Natural killer cell (primary cell): ENCODE measurements around the gene WNK1. TPM values are rescaled to one million over a fixed set of nuclear protein-coding genes. Genes with fewer than 3 reads are reported as not detected.
A peak's percentile ranks its signal among the peaks of the same experiment; 100 is the strongest.

Experiments
- ATAC-seq, 3 donors: fragments of 150-1000 bp in 2 of 3; fragments of 200-7000 bp in 1 of 3; cut with Tn5 transposase; 1 replicate in 1 of 3; 2 replicates in 2 of 3; pipeline ENCODE4 v1.10.0; 2021; ENCODE audit warnings: mild to moderate bottlenecking in 2 of 3, moderate library complexity in 2 of 3
- DNase-seq, 2 donors: peaks; one replicate each; pipeline versions ENCODE4 v3.0.0 to v3.0.0-alpha.2; 2013 to 2021; ENCODE audit warnings: mixed read lengths in 1 of 2
- H3K27ac ChIP-seq: one replicate; pipeline ENCODE4 v1.5.1; 2013; ENCODE audit warnings: mild to moderate bottlenecking, low read length
- H3K27me3 ChIP-seq: one replicate; pipeline ENCODE4 v1.6.1; 2013; ENCODE audit warnings: low read length; ENCODE audit not compliant: control insufficient read depth, insufficient read depth
- H3K36me3 ChIP-seq: one replicate; pipeline ENCODE4 v1.6.1; 2013; ENCODE audit warnings: low read length; ENCODE audit not compliant: control insufficient read depth, insufficient read depth
- H3K4me1 ChIP-seq: one replicate; pipeline ENCODE4 v1.6.1; 2013; ENCODE audit warnings: low read length; ENCODE audit not compliant: control insufficient read depth, insufficient read depth
- H3K4me3 ChIP-seq: one replicate; pipeline ENCODE4 v1.5.1; 2013; ENCODE audit warnings: low read length
- H3K9me3 ChIP-seq: one replicate; pipeline ENCODE4 v1.6.1; 2013; ENCODE audit warnings: low read length; ENCODE audit not compliant: control insufficient read depth, insufficient read depth
- H3K27ac Mint-ChIP-seq, 2 donors: one replicate each; pipeline ENCODE4 v1.8.0; 2022; ENCODE audit warnings: mild to moderate bottlenecking in 2 of 2, mixed read lengths in 2 of 2, moderate library complexity in 1 of 2
- H3K27me3 Mint-ChIP-seq, 2 donors: one replicate each; pipeline ENCODE4 v1.8.0; 2022; ENCODE audit warnings: low read depth in 2 of 2, mixed read lengths in 2 of 2
- H3K36me3 Mint-ChIP-seq: one replicate; pipeline ENCODE4 v1.8.0; 2022; ENCODE audit warnings: mixed read lengths
- H3K4me1 Mint-ChIP-seq, 2 donors: one replicate each; pipeline ENCODE4 v1.8.0; 2022; ENCODE audit warnings: mixed read lengths in 2 of 2
- H3K4me3 Mint-ChIP-seq: one replicate; pipeline ENCODE4 v1.8.0; 2022; ENCODE audit warnings: mild to moderate bottlenecking, moderate library complexity, mixed read lengths
- H3K9me3 Mint-ChIP-seq, 2 donors: one replicate each; pipeline ENCODE4 v1.8.0; 2022; ENCODE audit warnings: mixed read lengths in 2 of 2
- WGBS: methylation state at CpG from one replicate; pipeline ENCODE4 v1.1.7; 2013; ENCODE audit warnings: missing lambda C conversion rate; ENCODE audit not compliant: insufficient coverage; 5-methylcytosine and 5-hydroxymethylcytosine counted together
- intact Hi-C: fragments of 100-400 bp; cut with micrococcal nuclease; formaldehyde crosslinking; loops from one replicate; pipeline ENCODE4 v1.14.2; 2022
- total RNA-seq, 4 donors: library from RNA; stranded (reverse); fragments of 120-200 nt in 1 of 4; gene quantifications; one replicate each; pipeline versions ENCODE4 v1.2.3 to v1.2.4, GENCODE V29; 2013 to 2022
- TF ChIP-seq, protein P1 (sequence below): fragments of 200-600 bp; IDR thresholded peaks from one replicate; pipeline ENCODE4 v1.8.0; 2022; ENCODE audit warnings: antibody characterized with exemption

WNK1 gene
- total RNA-seq, 3 donors from 2014 or later (not counting 1 experiment from before 2014, with no cell fraction given): 177 to 203 (median 192) TPM

DNA sequence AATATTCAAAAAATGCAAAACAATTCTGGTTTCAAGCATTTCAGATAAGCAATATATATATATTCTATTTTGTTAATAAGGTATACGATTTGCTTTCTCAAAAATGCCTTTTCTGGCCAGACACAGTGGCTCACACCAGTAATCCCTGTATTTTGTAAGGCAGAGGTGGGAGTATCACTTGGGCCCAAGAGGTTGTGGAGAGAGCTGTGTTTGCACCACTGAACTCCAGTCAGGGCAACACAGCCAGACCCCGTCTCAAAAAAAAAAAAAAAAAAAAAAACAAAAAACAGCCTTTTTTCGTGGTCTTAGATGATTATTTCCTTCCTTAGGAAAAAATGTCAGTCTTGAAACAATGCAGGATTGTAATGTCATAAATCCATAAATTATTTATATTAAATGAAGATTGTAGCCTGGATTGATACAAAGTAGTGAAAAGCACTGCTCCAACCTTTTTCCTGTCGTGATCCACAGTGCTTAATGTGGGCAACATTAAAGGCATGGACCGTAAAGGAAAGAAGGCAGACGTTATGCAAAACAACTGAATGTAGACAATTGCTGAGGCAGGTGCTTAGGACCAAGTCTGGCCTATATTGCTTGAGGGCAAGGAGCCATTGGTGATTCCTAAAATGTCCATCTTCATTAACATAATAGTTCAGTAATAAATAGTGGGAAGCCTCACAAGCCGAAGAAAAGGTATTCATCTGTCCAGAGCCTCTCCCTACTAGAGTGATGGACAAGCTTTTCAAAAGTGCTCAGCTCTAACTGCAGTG lies 160.3 kb downstream of the WNK1 start:
- Mint-ChIP-seq H3K36me3 (peaks cover 9% of the 10 kb centered on the region), H3K4me3 (no peak overlapping the region), H3K4me1 (peaks cover 21 to 31% of the 10 kb centered on the region in 2 donors), H3K9me3 (no peaks in the 10 kb centered on the region), H3K27ac (no peak overlapping the region), H3K27me3 (no peaks in the 10 kb centered on the region)
- ATAC-seq: no peak
- H3K4me1 ChIP-seq: peaks cover 19% of the 10 kb centered on the region
- intact Hi-C loops: no loop called here
- no peaks in the 10 kb centered on the region for H3K9me3 ChIP-seq
- no peak overlapping the region for H3K27ac ChIP-seq
- WGBS: 96% methylated on average over 5 of the region's 7 CpGs
- H3K36me3 ChIP-seq: peaks cover 67% of the 10 kb centered on the region
- TF ChIP-seq, protein P1, sequence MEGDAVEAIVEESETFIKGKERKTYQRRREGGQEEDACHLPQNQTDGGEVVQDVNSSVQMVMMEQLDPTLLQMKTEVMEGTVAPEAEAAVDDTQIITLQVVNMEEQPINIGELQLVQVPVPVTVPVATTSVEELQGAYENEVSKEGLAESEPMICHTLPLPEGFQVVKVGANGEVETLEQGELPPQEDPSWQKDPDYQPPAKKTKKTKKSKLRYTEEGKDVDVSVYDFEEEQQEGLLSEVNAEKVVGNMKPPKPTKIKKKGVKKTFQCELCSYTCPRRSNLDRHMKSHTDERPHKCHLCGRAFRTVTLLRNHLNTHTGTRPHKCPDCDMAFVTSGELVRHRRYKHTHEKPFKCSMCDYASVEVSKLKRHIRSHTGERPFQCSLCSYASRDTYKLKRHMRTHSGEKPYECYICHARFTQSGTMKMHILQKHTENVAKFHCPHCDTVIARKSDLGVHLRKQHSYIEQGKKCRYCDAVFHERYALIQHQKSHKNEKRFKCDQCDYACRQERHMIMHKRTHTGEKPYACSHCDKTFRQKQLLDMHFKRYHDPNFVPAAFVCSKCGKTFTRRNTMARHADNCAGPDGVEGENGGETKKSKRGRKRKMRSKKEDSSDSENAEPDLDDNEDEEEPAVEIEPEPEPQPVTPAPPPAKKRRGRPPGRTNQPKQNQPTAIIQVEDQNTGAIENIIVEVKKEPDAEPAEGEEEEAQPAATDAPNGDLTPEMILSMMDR: no peak
- no peak for DNase-seq
- H3K4me3 ChIP-seq: no peak overlapping the region
- H3K27me3 ChIP-seq: no peaks in the 10 kb centered on the region

DNA sequence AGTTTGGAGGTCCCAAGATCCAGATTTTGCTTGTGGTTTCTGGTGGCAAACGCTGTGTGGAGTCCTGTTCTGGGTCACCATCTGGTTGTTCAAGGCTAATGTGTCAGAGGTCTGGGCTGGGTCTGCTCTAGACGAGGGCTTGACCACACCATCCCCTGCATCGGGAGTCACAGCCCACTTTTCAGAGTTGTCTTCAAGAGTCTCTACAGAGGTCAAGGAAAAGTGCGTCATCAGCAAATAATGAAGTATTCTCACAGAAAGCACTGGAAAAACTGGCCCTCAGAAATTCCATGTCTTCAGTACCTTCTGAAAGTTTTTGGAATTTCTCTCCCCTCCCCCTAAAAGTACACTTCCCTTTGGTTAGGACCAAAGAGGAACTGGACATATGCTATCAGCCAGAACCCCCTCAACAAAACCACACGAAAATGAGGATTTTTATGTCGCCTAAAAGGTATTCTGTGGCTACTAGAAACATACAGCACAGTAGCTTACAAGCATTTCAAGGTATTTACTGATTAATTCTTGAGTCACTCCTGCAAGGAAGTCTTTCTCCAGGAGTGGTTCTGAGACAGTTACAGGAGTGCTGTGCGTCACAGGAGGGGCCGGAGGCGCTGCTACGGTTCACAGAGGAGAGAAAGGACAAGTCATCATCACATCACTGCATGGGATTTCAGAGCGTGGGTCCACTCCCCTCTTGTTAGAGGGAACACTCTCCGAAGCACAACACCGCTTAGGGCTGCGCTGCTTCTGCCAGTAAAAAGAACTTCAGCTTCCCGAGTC lies 161.7 kb downstream of the WNK1 start:
- Mint-ChIP-seq H3K4me3 (no peak overlapping the region), H3K4me1 (peaks cover 21 to 31% of the 10 kb centered on the region in 2 donors), H3K9me3 (no peaks in the 10 kb centered on the region), H3K27me3 (no peaks in the 10 kb centered on the region), H3K36me3 (no peaks in the 10 kb centered on the region), H3K27ac (peak overlapping the region; percentile 79 to 82)
- Histone ChIP-seq H3K27ac (no peak overlapping the region), H3K27me3 (no peaks in the 10 kb centered on the region), H3K4me3 (no peak overlapping the region), H3K9me3 (no peaks in the 10 kb centered on the region), H3K36me3 (peaks cover 58% of the 10 kb centered on the region), H3K4me1 (peaks cover 19% of the 10 kb centered on the region)
- 73% methylated on average over 15 of the region's 15 CpGs for WGBS
- ATAC-seq (no peak), DNase-seq (no peak)
- TF ChIP-seq, protein P1: no peak
- intact Hi-C loops: no loop called here

DNA sequence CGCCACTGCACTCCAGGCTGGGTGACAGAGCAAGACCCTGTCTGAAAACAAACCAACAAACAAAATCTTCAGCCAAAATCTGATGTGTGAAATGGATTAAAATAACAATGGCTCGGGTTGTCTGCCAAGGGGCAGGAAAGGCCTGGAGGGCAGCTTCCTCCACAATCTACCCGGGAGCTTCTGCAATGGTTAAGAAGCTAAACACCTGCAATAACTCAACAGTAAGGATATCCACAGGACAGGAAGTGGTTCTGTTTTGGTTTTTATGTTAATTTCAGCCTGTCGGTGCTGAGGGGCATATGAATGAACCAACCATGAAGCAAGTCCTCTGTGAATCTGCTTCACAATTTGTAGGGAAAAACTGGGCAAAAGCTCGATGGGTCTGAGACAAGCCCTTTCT lies 162.7 kb downstream of the WNK1 start:
- no peaks in the 10 kb centered on the region for H3K36me3 Mint-ChIP-seq
- WGBS: 10% methylated on average over 3 of the region's 5 CpGs
- H3K27me3 Mint-ChIP-seq: no peaks in the 10 kb centered on the region
- no peak overlapping the region for H3K4me3 ChIP-seq
- peaks cover 21 to 31% of the 10 kb centered on the region in 2 donors for H3K4me1 Mint-ChIP-seq
- H3K4me1 ChIP-seq: peaks cover 19% of the 10 kb centered on the region
- H3K9me3 ChIP-seq: no peaks in the 10 kb centered on the region
- intact Hi-C loops: no loop called here
- TF ChIP-seq, protein P1: no peak
- H3K4me3 Mint-ChIP-seq: no peak overlapping the region
- H3K9me3 Mint-ChIP-seq: no peaks in the 10 kb centered on the region
- peak overlapping the region; percentile 18 for H3K27ac ChIP-seq
- H3K27me3 ChIP-seq: no peaks in the 10 kb centered on the region
- H3K27ac Mint-ChIP-seq: peak overlapping the region; percentile 79 to 82
- no peak for DNase-seq
- peak in 2 of 3 donors; percentile 58 to 69 for ATAC-seq
- peaks cover 51% of the 10 kb centered on the region for H3K36me3 ChIP-seq
